Ascending aorta (tissue), 2 donors: ENCODE results near the gene METTL1. TPM values are rescaled to one million over a fixed set of nuclear protein-coding genes. Genes with fewer than 3 reads are reported as not detected.

Source experiments
- DNase-seq, 2 donors: peaks; one replicate each; pipeline ENCODE4 v3.0.0-alpha.2; 2019; ENCODE audit warnings: low spot score in 2 of 2
- H3K27ac ChIP-seq, 2 donors: fragments of 200-600 bp; sonication (generic); one replicate each; pipeline ENCODE4 v1.5.1; 2016 to 2017; ENCODE audit warnings: mild to moderate bottlenecking in 1 of 2
- H3K27me3 ChIP-seq: fragments of 200-600 bp; sonication (generic); one replicate; pipeline ENCODE4 v1.5.1; 2017
- H3K36me3 ChIP-seq, 2 donors: fragments of 200-600 bp; sonication (generic); one replicate each; pipeline ENCODE4 v1.5.1; 2016
- H3K4me1 ChIP-seq, 2 donors: fragments of 200-600 bp; sonication (generic); one replicate each; pipeline ENCODE4 v1.5.1; 2016 to 2017; ENCODE audit warnings: mild to moderate bottlenecking in 1 of 2
- H3K4me3 ChIP-seq, 2 donors: fragments of 200-600 bp; sonication (generic); one replicate each; pipeline ENCODE4 v1.5.1; 2016 to 2017; ENCODE audit warnings: mild to moderate bottlenecking in 1 of 2
- H3K9me3 ChIP-seq, 2 donors: fragments of 200-600 bp; sonication (generic); one replicate each; pipeline ENCODE4 v1.5.1; 2016
- intact Hi-C: fragments of 100-400 bp; cut with DNase I; formaldehyde crosslinking; loops from one replicate; pipeline ENCODE4 v1.15.1; 2023
- total RNA-seq: library from RNA; depleted of rRNA; stranded (reverse); fragments of >200 nt; gene quantifications from one replicate; pipeline ENCODE4 v1.1.0, GENCODE V29; 2016
- TF ChIP-seq, protein P1 (sequence below), 3 experiments: fragments of 200-600 bp in 2 of 3; fragments of 450-650 bp in 1 of 3; sonication (generic) in 2 of 3; IDR thresholded peaks; one replicate each; pipeline ENCODE4 v1.5.1; 2016 to 2019; ENCODE audit warnings: antibody characterized with exemption in 3 of 3, mild to moderate bottlenecking in 1 of 3, moderate library complexity in 1 of 3

METTL1 gene
- total RNA-seq, 1 donor from 2014 or later = 29.8 TPM

DNA sequence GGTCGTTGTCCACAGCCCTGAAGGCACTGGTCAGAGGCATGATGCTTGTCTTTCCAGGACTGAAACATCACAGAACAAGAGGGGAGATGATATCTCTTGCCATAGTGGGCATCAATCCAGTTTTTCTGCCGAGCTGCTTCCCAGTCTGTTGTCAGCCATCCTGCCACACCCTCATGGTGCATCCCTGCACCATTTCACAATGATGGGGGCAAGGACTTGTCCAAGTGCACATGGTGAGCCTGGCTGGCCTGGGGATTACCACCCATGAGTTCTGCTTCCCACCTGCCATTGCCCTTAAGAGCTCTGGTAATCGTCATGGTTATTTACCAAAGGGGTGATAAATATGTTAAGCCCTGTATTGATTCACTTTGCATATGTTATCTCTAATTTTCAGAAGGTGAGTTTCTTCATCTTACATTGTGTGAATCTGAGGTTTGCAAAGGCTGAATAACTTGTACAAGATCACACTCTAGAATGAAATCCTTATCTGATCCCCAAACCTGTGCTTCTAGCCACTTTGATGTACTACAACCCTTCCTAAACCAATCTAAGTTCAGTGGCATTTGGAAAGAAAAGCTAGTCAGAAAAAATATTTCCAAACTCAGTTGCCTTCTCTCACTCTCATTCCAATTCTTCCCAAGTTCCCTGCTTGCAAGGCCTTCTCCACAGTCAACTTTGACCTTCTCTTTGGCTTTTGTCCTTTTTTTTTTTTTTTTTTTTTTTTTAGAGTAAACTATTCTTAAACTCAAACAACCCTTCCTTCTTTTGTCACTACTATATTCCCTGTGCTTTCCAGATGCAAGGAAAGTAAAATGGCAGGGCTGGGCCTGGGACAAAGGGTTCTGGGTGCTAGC, 44.3 kb upstream of the METTL1 start:
- H3K4me1 ChIP-seq = peaks cover 0 to 21% of the 10 kb centered on the region in 2 donors
- H3K27ac ChIP-seq = peak overlapping the region; percentile 61 to 69

DNA sequence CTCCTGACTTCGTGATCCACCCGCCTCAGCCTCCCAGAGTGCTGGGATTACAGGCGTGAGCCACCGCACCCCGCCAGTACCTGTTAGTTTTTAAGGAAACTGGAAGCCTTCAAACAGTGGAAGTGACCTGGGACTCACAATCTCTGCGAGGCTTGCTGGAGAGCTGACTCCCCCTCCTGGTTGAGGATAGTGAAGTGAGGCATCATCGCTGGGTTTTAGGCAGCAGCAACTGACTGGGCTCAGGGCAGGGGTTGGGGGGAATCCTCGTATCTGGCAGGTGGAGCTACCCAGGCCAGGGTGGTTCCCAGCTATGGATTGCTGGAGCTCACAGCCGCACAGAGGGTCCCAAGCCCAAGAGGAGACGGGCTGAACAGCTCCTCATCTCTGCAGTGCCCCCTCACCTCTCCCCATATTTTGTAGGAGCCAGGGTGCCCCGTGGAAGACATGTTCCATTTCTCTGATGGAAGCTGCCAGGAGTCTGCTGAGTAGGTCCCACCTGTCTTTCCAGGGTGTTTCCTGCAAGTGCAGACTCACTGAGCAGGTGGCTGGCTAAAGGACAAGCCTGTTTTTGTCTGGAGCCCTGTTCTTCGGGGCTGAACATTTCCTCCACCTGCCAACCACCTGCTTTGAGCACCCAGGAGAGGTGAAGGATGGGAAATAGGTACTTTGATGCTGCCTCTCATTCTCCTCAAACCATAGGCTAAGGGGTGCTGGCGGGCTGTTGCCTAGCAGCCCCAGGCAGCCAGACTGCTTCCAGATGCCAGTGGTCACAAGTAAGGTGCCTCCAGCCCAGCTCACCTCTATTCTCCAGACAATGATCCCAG, 43.5 kb upstream of the METTL1 start:
- no peak for DNase-seq
- Histone ChIP-seq H3K4me1 (peaks cover 0 to 21% of the 10 kb centered on the region in 2 donors), H3K4me3 (no peak overlapping the region), H3K36me3 (peaks cover 21 to 35% of the 10 kb centered on the region in 2 donors), H3K27ac (no peak overlapping the region), H3K9me3 (no peaks in the 10 kb centered on the region), H3K27me3 (no peaks in the 10 kb centered on the region)
- TF ChIP-seq, protein P1, sequence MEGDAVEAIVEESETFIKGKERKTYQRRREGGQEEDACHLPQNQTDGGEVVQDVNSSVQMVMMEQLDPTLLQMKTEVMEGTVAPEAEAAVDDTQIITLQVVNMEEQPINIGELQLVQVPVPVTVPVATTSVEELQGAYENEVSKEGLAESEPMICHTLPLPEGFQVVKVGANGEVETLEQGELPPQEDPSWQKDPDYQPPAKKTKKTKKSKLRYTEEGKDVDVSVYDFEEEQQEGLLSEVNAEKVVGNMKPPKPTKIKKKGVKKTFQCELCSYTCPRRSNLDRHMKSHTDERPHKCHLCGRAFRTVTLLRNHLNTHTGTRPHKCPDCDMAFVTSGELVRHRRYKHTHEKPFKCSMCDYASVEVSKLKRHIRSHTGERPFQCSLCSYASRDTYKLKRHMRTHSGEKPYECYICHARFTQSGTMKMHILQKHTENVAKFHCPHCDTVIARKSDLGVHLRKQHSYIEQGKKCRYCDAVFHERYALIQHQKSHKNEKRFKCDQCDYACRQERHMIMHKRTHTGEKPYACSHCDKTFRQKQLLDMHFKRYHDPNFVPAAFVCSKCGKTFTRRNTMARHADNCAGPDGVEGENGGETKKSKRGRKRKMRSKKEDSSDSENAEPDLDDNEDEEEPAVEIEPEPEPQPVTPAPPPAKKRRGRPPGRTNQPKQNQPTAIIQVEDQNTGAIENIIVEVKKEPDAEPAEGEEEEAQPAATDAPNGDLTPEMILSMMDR (IDR thresholded peaks at IDR 0.05) = no peak
- intact Hi-C loops = no loop called here

More for the DNA sequence above, 44.3 kb upstream of the METTL1 start:
- TF ChIP-seq, protein P1 (IDR thresholded peaks at IDR 0.05) = no peak
- intact Hi-C loops = no loop called here
- Histone ChIP-seq H3K4me3 (no peak overlapping the region), H3K9me3 (no peaks in the 10 kb centered on the region), H3K36me3 (peaks cover 20 to 36% of the 10 kb centered on the region in 2 donors), H3K27me3 (no peaks in the 10 kb centered on the region)
- DNase-seq = no peak

DNA sequence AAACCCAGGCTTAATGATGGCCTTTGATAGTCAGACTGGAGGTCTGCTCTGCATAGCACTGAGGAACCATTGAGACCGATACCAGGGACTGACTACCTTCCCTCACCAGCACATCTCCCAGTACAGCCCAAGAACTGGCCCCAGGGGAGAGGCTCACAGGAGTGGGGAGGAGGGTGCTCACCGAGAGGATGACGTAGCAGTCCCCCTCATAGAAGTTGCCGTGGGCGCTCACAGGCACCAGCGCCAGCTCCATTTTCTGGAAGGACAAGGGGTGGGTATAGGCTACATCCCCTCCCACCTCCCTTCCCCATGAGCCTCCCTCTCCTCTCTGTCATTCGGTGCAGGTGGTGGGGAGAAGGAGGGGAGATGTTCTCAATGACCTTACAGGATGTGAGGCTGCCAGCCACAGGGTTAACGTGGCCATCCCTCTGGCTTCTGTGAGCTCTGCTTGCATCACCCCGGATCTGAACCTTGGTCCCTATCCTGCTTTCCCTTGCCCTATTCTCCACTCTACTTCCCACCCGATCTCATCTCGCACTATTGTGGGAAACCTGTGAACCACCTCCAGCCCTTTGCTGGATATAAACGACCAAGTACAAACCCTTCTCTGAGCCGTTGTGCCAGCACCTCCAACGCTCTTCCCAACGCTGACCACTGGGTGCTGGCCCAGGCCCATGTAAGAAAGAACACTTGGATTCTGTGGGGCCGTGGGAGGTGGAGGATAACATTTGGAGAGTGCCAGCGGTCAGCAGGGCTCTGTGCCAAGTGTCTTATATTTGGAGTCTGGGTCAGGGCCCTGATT, 42.3 kb upstream of the METTL1 start:
- no peak overlapping the region for H3K27ac ChIP-seq
- no peaks in the 10 kb centered on the region for H3K27me3 ChIP-seq
- H3K9me3 ChIP-seq = no peaks in the 10 kb centered on the region
- intact Hi-C loops = no loop called here
- H3K4me1 ChIP-seq = peaks cover 0 to 21% of the 10 kb centered on the region in 2 donors
- peak in 1 of 2 donors; percentile 72 for DNase-seq
- H3K36me3 ChIP-seq = peaks cover 23 to 41% of the 10 kb centered on the region in 2 donors
- no peak overlapping the region for H3K4me3 ChIP-seq
- TF ChIP-seq, protein P1 (IDR thresholded peaks at IDR 0.05) = peak in 1 of 3 experiments; percentile 31

DNA sequence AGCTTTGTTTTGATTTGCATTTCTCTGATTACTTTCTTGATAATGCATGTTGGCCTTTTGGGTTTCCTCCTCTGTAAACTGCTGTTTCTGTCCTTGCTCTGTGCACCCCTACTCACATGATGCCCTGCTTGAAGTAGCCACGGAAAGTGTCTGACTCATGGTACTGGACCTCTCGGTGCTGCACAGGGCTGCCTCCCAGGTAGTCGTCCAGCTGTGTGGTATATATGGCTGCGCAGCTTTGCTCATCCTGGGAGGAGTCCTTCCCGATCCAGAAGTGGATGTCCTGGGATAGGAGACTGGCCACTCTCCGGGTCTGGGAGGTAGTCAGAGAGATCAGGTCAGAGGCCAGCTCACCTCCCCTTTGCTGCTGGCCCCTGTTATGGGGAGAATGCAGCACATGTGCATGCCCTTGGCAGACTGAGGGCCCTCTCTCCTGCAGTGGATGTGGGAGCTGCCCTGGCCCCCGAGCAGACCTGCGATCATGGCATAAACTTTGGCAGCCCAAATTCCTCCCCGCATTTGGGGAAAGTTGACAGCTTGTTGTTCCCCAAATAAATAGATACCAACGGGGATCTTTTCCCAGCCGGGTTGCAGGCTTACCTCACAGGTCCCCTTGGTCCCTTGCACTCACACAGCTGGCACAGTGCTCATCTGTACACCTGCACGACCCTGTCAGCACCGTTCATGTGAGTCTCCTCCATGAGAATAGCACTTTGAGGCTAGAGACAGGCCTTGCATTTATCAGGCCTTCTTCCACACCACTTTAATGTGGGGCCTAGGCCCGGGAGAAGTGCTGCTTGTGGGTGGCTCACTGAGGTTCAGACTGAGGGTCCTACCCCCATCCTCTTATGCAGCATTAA, 41.4 kb upstream of the METTL1 start:
- H3K36me3 ChIP-seq = peaks cover 27 to 40% of the 10 kb centered on the region in 2 donors
- DNase-seq = no peak
- peaks cover 0 to 21% of the 10 kb centered on the region in 2 donors for H3K4me1 ChIP-seq
- no peaks in the 10 kb centered on the region for H3K27me3 ChIP-seq
- no peak overlapping the region for H3K4me3 ChIP-seq
- H3K9me3 ChIP-seq = no peaks in the 10 kb centered on the region
- TF ChIP-seq, protein P1 (IDR thresholded peaks at IDR 0.05) = no peak
- intact Hi-C loops = no loop called here
- H3K27ac ChIP-seq = no peak overlapping the region
